PC-9 (cell line): ENCODE data around the gene GRIN2D. TPM values are rescaled to one million over a fixed set of nuclear protein-coding genes. Genes with fewer than 3 reads are reported as not detected.

ENCODE experiments used
- BruUV-seq: library from RNA; stranded (reverse); fragments of 400-500 nt; replicated peaks from 2 replicates; lab custom pipeline; 2021; lab: Mats Ljungman, UMichigan
- CTCF ChIA-PET: fragments of 300-600 bp; sonication (Branson Sonifier 250); formaldehyde crosslinking; loops from one replicate; lab custom pipeline; 2022; ENCODE audit warnings: antibody characterized with exemption; lab: Charles Lee
- POLR2A ChIA-PET: fragments of 300-600 bp; sonication (Branson Sonifier 250); formaldehyde crosslinking; loops from one replicate; lab custom pipeline; 2022; ENCODE audit warnings: antibody characterized with exemption; ENCODE audit not compliant: unreplicated experiment; lab: Charles Lee
- DNase-seq, 2 experiments: peaks; one replicate each; pipeline versions ENCODE4 v3.0.0 to v3.0.0-alpha.2; 2015 to 2022; ENCODE audit warnings: mixed read lengths in 1 of 2
- H2AFZ ChIP-seq: fragments of 200-600 bp; sonication (generic); 2 replicates; pipeline ENCODE4 v1.8.1; 2017; ENCODE audit warnings: antibody characterized with exemption
- H3F3A ChIP-seq: fragments of 200-600 bp; sonication (generic); 2 replicates; pipeline ENCODE4 v1.8.1; 2017; ENCODE audit warnings: antibody characterized with exemption, mild to moderate bottlenecking, low read depth; ENCODE audit not compliant: insufficient read depth
- H3K27ac ChIP-seq: fragments of 200-600 bp; sonication (generic); 2 replicates; pipeline ENCODE4 v1.6.1; 2016; ENCODE audit warnings: mixed run types
- H3K27me3 ChIP-seq: fragments of 200-600 bp; sonication (generic); 2 replicates; pipeline ENCODE4 v1.6.1; 2016; ENCODE audit warnings: low read depth, mixed run types; ENCODE audit not compliant: insufficient read depth
- H3K36me3 ChIP-seq: fragments of 200-600 bp; sonication (generic); 2 replicates; pipeline ENCODE4 v1.6.1; 2016; ENCODE audit warnings: low read depth, mixed run types
- H3K4me1 ChIP-seq: fragments of 200-600 bp; sonication (generic); replicated peaks from 2 replicates; pipeline ENCODE4 v1.6.1; 2016; ENCODE audit warnings: mixed run types; ENCODE audit not compliant: insufficient read depth
- H3K4me2 ChIP-seq: fragments of 200-600 bp; sonication (generic); 2 replicates; pipeline ENCODE4 v1.6.1; 2017; ENCODE audit warnings: mixed run types
- H3K4me3 ChIP-seq: fragments of 200-600 bp; sonication (generic); 2 replicates; pipeline ENCODE4 v1.6.1; 2016; ENCODE audit warnings: mixed run types
- H3K79me2 ChIP-seq: fragments of 200-600 bp; sonication (generic); 2 replicates; pipeline ENCODE4 v1.6.1; 2017; ENCODE audit warnings: low read depth, mixed run types
- H3K9me2 ChIP-seq: fragments of 200-600 bp; sonication (generic); 2 replicates; pipeline ENCODE4 v1.8.1; 2017; ENCODE audit warnings: mild to moderate bottlenecking; ENCODE audit not compliant: insufficient read depth
- H3K9me3 ChIP-seq: fragments of 200-600 bp; sonication (generic); 2 replicates; pipeline ENCODE4 v1.8.1; 2016; ENCODE audit warnings: low read depth; ENCODE audit not compliant: insufficient read depth
- H4K20me1 ChIP-seq: fragments of 200-600 bp; sonication (generic); 2 replicates; pipeline ENCODE4 v1.8.1; 2017; ENCODE audit not compliant: insufficient read depth
- CTCF ChIP-seq: fragments of 200-600 bp; sonication (generic); conservative IDR thresholded peaks from 2 replicates; pipeline ENCODE4 v1.6.1; 2017; ENCODE audit warnings: mixed run types, antibody characterized with exemption, mild to moderate bottlenecking, moderate library complexity
- EZH2 ChIP-seq: fragments of 200-600 bp; sonication (generic); IDR thresholded peaks from 2 replicates; pipeline ENCODE4 v1.8.0; 2017; ENCODE audit warnings: antibody characterized with exemption, low read depth
- intact Hi-C: fragments of 100-400 bp; cut with micrococcal nuclease; formaldehyde crosslinking; loops from one replicate; pipeline ENCODE4 v1.10.0; 2022; ENCODE audit not compliant: unreplicated experiment
- total RNA-seq: library from RNA; stranded (reverse); gene quantifications from 2 replicates; pipeline ENCODE4 v1.2.3, GENCODE V29; 2021

The GRIN2D gene
- total RNA-seq, 1 experiment from 2014 or later = 3.8 TPM

- Histone ChIP-seq H3K9me3 (no peaks in the 10 kb centered on the region), H3K4me3 (no peak overlapping the region), H3K4me1 (peaks cover 27% of the 10 kb centered on the region), H3K9me2 (no peaks in the 10 kb centered on the region), H3K27me3 (no peaks in the 10 kb centered on the region), H3K4me2 (no peak overlapping the region), H3K27ac (no peak overlapping the region), H3F3A (peaks cover 41% of the 10 kb centered on the region), H2AFZ (no peak overlapping the region), H4K20me1 (no peaks in the 10 kb centered on the region), H3K36me3 (no peaks in the 10 kb centered on the region), H3K79me2 (no peaks in the 10 kb centered on the region)
- ChIA-PET CTCF (interaction anchor here (0.6 to 1.0 kb wide), 4 partner anchors 12 to 230 kb away, joined by 3 to 14 read pairs (median 6); partner anchors contain the start of genes SYNGR4 and TMEM143), POLR2A (interaction anchor here (0.5 kb wide), 1 partner anchor 278 kb away, joined by 5 read pairs; no protein-coding TSS in a partner anchor)
- peak in 1 of 2 experiments; percentile 70 for DNase-seq
- TF ChIP-seq EZH2 = no peak
- peak; percentile 92 for TF ChIP-seq CTCF
- BruUV-seq = no TSS peak
- intact Hi-C loops = no loop called here
Observed at GRCh38 chr19:48351341-48351752, 42.1 kb upstream of the GRIN2D start.

- ChIA-PET CTCF (interaction anchor here (0.7 kb wide), 2 partner anchors 65 to 80 kb away, joined by 6 read pairs; no protein-coding TSS in a partner anchor), POLR2A (no interaction called here)
- H3K79me2 ChIP-seq = no peaks in the 10 kb centered on the region
Observed at GRCh38 chr19:48353677-48354076, 39.8 kb upstream of the GRIN2D start.

GRCh38 chr19:48354332-48354992, 39.0 kb upstream of the GRIN2D start:
- H3K79me2 ChIP-seq = no peaks in the 10 kb centered on the region
- H2AFZ ChIP-seq = no peak overlapping the region
- H3K27me3 ChIP-seq = no peaks in the 10 kb centered on the region
- peak overlapping the region; percentile 65 for H3K27ac ChIP-seq
- peaks cover 35% of the 10 kb centered on the region for H3F3A ChIP-seq
- BruUV-seq = no TSS peak
- no peaks in the 10 kb centered on the region for H4K20me1 ChIP-seq
- H3K4me1 ChIP-seq = peaks cover 27% of the 10 kb centered on the region
- no peaks in the 10 kb centered on the region for H3K36me3 ChIP-seq
- no peaks in the 10 kb centered on the region for H3K9me2 ChIP-seq
- 0 out of 2 replicates have a peak overlapping the region, but pooled peaks have one; percentile 1 for H3K4me2 ChIP-seq
- DNase-seq = peak; percentile 50 to 92
- no peak overlapping the region for H3K4me3 ChIP-seq
- CTCF ChIA-PET = interaction anchor here (0.7 kb wide), 1 partner anchor 27 kb away, joined by 6 read pairs; no protein-coding TSS in a partner anchor
- intact Hi-C loops = no loop called here
- TF ChIP-seq CTCF = no peak
- no peak for TF ChIP-seq EZH2
- POLR2A ChIA-PET = interaction anchor here (0.6 kb wide), 1 partner anchor 33 kb away, joined by 3 read pairs; a partner anchor contains a TSS
- H3K9me3 ChIP-seq = no peaks in the 10 kb centered on the region

More at GRCh38 chr19:48353677-48354076, 39.8 kb upstream of the GRIN2D start:
- peak overlapping the region; percentile 65 for H3K27ac ChIP-seq
- peaks cover 36% of the 10 kb centered on the region for H3F3A ChIP-seq
- H2AFZ ChIP-seq = no peak overlapping the region
- no peaks in the 10 kb centered on the region for H3K9me3 ChIP-seq
- no peaks in the 10 kb centered on the region for H3K9me2 ChIP-seq
- no TSS peak for BruUV-seq
- DNase-seq = no peak
- no peaks in the 10 kb centered on the region for H3K27me3 ChIP-seq
- no peak overlapping the region for H3K4me2 ChIP-seq
- intact Hi-C loops = no loop called here
- no peaks in the 10 kb centered on the region for H4K20me1 ChIP-seq
- H3K36me3 ChIP-seq = no peaks in the 10 kb centered on the region
- TF ChIP-seq EZH2 = no peak
- TF ChIP-seq CTCF = no peak
- no peak overlapping the region for H3K4me3 ChIP-seq
- peaks cover 27% of the 10 kb centered on the region for H3K4me1 ChIP-seq
